ENCODE results near the gene ENKD1. TPM values are rescaled to one million over a fixed set of nuclear protein-coding genes. Genes with fewer than 3 reads are reported as not detected.

The ENKD1 gene
- total RNA-seq, 2 experiments from 2014 or later: 9.3 to 10.7 TPM

DNA sequence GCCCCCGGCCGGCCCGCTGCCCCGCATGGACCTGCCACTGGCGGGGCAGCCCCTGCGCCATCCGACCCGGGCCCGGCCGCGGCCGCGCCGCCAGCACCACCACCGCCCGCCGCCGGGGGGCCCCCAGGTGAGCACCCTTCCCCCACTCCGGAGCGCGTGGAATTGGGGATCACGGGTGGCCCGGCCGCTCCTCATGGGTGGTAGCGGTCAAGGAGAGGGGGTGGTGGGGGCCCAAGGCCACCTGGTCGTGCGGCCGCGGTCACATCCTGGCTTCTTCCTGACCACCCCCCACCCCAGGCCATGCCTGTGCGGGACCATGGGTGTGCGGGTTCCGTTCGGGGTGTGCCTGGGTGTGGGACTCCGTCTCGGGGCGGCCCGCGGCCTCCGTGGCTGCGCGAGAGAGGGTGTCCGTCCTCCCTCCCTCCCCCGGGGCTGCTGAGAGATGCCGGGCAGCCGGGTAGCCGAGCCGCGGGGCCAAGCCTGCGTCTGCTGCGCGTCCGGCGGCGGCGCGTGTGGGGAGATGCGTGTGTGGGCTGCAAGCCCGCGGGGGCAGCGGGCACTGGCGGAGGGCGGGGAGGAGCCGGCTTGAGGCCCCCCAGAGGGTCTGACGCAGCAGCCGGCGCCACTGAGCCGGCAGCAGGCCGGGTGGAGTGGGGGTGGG, 13.3 kb downstream of the ENKD1 start:
- peaks cover 10% of the 10 kb centered on the region for H3K36me3 Mint-ChIP-seq
- H3K27ac Mint-ChIP-seq: no peak overlapping the region
- no peaks in the 10 kb centered on the region for H3K9me3 Mint-ChIP-seq
- no peaks in the 10 kb centered on the region for H3K27me3 Mint-ChIP-seq
- DNase-seq: no peak
- peaks cover 7% of the 10 kb centered on the region for H3K4me1 Mint-ChIP-seq
- no peak overlapping the region for H3K4me3 Mint-ChIP-seq

DNA sequence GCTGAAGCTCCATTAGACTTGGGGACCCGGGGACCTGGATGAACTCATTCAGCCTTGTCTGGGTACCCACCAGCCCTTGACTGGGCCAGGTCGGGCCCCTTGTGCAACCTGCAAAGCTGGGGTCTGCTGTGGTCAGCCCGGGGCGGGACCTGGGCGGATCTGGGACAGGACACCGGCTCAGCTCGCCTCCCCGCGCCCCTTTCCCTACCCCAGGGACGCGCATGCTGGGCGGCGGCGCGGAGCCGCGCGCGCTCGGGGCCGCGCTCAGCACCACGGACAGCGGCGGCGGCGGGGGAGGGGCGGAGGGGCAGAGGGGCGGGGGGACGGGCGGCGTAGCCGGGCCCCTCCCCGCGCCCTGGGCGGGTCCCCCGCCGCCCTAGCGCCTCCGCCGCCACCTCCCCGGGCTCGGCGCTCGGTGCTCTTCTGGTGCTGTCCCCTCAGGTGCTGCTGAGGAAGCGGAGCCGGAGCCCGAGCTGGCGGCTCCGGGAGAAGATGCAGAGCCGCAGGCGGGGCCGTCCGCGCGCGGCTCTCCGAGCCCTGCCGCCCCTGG, 13.9 kb downstream of the ENKD1 start:
- DNase-seq: no peak
- Mint-ChIP-seq H3K36me3 (peaks cover 8% of the 10 kb centered on the region), H3K27me3 (no peaks in the 10 kb centered on the region), H3K4me3 (no peak overlapping the region), H3K4me1 (peaks cover 2% of the 10 kb centered on the region), H3K27ac (no peak overlapping the region), H3K9me3 (no peaks in the 10 kb centered on the region)

DNA sequence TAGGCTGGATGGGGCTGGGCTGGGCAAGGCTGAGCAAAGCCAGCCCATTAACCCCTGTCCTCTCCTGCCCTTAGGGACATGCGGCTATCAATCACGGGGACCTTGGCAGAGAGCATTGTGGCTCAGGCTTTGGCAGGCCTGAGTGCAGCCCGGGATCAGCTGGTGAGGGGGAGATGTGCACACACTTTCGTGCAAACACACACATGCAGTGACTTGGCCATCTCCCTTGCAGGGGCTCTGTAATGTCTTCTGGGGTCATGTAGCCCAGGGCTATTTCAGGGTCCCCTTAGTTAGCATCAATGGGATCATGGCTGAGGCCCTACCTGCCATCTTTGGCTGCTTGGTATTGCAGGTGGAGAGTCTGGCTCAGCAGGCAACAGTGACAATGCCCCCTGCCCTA, 14.7 kb downstream of the ENKD1 start:
- Mint-ChIP-seq H3K9me3 (no peaks in the 10 kb centered on the region), H3K4me1 (no peaks in the 10 kb centered on the region), H3K36me3 (peaks cover 8% of the 10 kb centered on the region), H3K4me3 (no peak overlapping the region), H3K27ac (no peak overlapping the region), H3K27me3 (no peaks in the 10 kb centered on the region)
- DNase-seq: no peak

DNA sequence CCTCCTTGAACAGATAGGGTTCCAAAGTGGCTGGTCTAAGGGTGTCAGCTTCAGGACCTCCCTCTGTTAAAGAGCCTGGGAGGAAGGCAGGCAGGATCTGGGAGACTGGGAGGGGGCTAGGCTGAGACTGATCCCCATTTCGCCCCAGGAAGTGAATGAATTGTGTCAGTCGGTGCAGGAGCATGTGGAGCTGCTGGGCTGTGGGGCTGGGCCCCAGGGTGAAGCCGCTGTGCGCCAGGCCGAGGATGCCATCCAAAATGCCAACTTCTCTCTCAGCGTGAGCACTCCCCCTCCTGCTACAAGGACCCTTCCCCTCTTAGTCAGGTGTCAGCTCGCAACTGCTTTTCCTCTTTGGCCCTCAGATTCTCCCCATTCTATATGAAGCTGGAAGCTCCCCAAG, 15.5 kb downstream of the ENKD1 start:
- no peaks in the 10 kb centered on the region for H3K9me3 Mint-ChIP-seq
- peaks cover 8% of the 10 kb centered on the region for H3K36me3 Mint-ChIP-seq
- H3K4me1 Mint-ChIP-seq: peaks cover 4% of the 10 kb centered on the region
- H3K27me3 Mint-ChIP-seq: no peaks in the 10 kb centered on the region
- no peak for DNase-seq
- peak overlapping the region; percentile 2 for H3K27ac Mint-ChIP-seq
- H3K4me3 Mint-ChIP-seq: no peak overlapping the region

- no peaks in the 10 kb centered on the region for H3K9me3 Mint-ChIP-seq
- no peaks in the 10 kb centered on the region for H3K27me3 Mint-ChIP-seq
- H3K36me3 Mint-ChIP-seq: peaks cover 8% of the 10 kb centered on the region
- peaks cover 5% of the 10 kb centered on the region for H3K4me1 Mint-ChIP-seq
- no peak for DNase-seq
- no peak overlapping the region for H3K27ac Mint-ChIP-seq
- no peak overlapping the region for H3K4me3 Mint-ChIP-seq
Measured at GRCh38 chr16:67650023-67650422, 16.5 kb downstream of the ENKD1 start.

DNA sequence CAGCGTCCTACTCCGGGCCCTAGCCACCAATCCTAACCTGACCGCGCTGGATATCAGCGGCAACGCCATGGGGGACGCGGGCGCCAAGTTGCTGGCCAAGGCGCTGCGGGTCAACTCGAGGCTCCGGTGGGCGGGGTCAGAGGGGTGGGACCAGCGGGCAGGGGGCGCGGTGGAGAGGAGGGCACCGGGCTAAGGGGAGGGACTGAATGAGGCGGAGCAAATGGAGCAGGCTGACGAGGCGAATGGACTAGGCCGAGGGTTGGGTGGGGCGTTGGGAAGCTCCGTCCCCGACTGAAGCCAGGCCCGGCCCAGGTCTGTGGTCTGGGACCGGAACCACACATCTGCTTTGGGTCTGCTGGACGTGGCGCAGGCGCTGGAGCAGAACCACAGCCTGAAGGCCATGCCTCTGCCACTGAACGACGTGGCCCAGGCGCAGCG, 17.0 kb downstream of the ENKD1 start:
- peaks cover 6% of the 10 kb centered on the region for H3K4me1 Mint-ChIP-seq
- H3K4me3 Mint-ChIP-seq: no peak overlapping the region
- no peak for DNase-seq
- H3K9me3 Mint-ChIP-seq: no peaks in the 10 kb centered on the region
- no peak overlapping the region for H3K27ac Mint-ChIP-seq
- H3K36me3 Mint-ChIP-seq: peaks cover 8% of the 10 kb centered on the region
- no peaks in the 10 kb centered on the region for H3K27me3 Mint-ChIP-seq

DNA sequence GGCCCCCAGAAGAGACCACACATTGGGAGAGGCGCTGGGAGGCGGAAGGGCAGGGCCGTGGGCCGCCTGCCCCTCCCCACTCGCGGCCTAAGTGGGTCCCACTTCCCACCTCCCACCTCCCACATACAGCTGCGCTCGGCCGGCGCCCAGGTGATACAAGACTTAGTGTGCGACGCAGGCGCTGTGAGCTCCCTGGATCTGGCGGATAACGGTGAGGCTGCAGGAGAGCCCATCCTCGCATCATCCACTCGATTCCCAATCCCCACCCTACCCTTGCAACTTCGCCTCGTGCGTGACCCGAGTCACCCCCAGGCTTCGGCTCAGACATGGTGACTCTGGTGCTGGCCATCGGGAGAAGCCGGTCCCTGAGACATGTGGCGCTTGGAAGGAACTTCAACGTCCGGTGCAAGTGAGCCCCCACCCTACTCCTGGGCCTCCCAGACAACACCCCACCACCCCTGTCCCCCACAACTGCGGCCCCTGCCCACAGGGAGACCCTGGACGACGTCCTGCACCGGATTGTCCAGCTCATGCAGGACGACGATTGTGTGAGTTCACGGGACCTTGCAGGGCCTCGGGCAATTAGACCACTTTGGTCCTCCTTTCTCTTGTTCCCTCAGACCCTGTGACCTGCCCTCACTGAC, 17.7 kb downstream of the ENKD1 start:
- H3K4me1 Mint-ChIP-seq: peaks cover 9% of the 10 kb centered on the region
- H3K4me3 Mint-ChIP-seq: no peak overlapping the region
- no peaks in the 10 kb centered on the region for H3K9me3 Mint-ChIP-seq
- peaks cover 8% of the 10 kb centered on the region for H3K36me3 Mint-ChIP-seq
- DNase-seq: no peak
- H3K27me3 Mint-ChIP-seq: no peaks in the 10 kb centered on the region
- H3K27ac Mint-ChIP-seq: no peak overlapping the region

- no peaks in the 10 kb centered on the region for H3K27me3 Mint-ChIP-seq
- H3K4me1 Mint-ChIP-seq: peaks cover 9% of the 10 kb centered on the region
- peaks cover 8% of the 10 kb centered on the region for H3K36me3 Mint-ChIP-seq
- DNase-seq: no peak
- H3K9me3 Mint-ChIP-seq: no peaks in the 10 kb centered on the region
- no peak overlapping the region for H3K27ac Mint-ChIP-seq
- no peak overlapping the region for H3K4me3 Mint-ChIP-seq
Measured at GRCh38 chr16:67648088-67648763, 18.3 kb downstream of the ENKD1 start.

GRCh38 chr16:67647681-67648080, 18.9 kb downstream of the ENKD1 start:
- H3K27ac Mint-ChIP-seq: no peak overlapping the region
- H3K9me3 Mint-ChIP-seq: no peaks in the 10 kb centered on the region
- H3K36me3 Mint-ChIP-seq: peaks cover 8% of the 10 kb centered on the region
- H3K27me3 Mint-ChIP-seq: no peaks in the 10 kb centered on the region
- DNase-seq: no peak
- peaks cover 9% of the 10 kb centered on the region for H3K4me1 Mint-ChIP-seq
- no peak overlapping the region for H3K4me3 Mint-ChIP-seq

- H3K27ac Mint-ChIP-seq: no peak overlapping the region
- no peak overlapping the region for H3K4me3 Mint-ChIP-seq
- peaks cover 8% of the 10 kb centered on the region for H3K36me3 Mint-ChIP-seq
- H3K4me1 Mint-ChIP-seq: peaks cover 9% of the 10 kb centered on the region
- no peaks in the 10 kb centered on the region for H3K9me3 Mint-ChIP-seq
- no peak for DNase-seq
- H3K27me3 Mint-ChIP-seq: no peaks in the 10 kb centered on the region
Measured at GRCh38 chr16:67647111-67647651, 19.4 kb downstream of the ENKD1 start.

DNA sequence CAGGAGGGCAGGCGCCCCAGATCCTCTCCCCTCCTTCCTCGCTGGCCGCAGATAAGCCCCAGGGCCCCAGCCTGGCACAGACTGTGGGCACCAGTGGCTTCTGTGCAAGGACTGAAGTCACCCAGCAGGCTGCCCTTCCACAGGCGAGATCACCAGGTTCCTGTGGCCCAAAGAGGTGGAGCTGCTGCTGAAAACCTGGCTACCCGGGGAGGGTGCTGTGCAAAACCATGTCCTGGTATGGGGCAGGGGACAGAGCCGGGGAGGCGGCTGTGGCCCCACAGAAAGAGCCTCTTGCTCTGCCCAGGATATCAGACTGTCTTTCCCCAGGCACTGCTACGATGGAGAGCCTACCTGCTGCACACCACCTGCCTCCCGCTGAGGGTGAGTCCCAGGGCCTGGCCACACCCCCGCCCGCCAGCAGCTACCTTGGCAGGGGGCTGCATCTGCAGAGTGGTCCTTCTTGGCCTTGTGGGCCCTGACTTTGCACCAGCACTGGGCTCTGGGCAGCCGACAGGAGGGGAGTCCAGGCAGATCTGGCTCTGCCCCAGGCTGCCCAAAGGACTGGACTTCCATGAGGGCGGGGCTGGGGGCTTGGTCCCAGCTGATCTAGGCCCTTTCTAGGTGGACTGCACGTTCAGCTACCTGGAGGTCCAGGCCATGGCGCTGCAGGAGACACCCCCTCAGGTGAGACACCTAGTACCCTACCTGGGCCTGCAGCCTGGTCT, 21.0 kb downstream of the ENKD1 start:
- Mint-ChIP-seq H3K27ac (peak overlapping the region; percentile 95), H3K36me3 (peaks cover 3% of the 10 kb centered on the region), H3K4me1 (peaks cover 9% of the 10 kb centered on the region), H3K4me3 (peak overlapping the region; percentile 90), H3K27me3 (no peaks in the 10 kb centered on the region), H3K9me3 (no peaks in the 10 kb centered on the region)
- DNase-seq: no peak

DNA sequence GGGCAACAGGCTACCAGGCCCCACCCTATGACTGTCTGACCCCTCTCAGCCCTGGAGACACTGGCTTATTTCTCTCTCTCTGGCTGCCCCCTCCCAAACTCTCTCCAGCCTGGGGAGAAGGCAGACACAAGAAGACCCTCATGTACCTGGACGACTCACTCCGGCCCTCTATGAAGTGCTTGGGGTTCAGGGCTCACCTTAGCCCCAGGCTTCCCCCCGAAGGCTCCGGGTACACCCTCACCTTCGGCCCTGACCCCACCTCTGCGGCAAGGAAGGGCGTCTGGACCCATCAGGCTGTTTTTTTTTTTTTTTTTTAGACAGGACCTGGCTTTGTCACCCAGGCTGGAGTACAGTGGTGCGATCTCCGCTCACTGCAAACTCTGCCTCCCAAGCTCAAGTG, 22.5 kb downstream of the ENKD1 start:
- H3K9me3 Mint-ChIP-seq: no peaks in the 10 kb centered on the region
- peaks cover 9% of the 10 kb centered on the region for H3K4me1 Mint-ChIP-seq
- H3K27me3 Mint-ChIP-seq: no peaks in the 10 kb centered on the region
- no peaks in the 10 kb centered on the region for H3K36me3 Mint-ChIP-seq
- H3K4me3 Mint-ChIP-seq: peak overlapping the region; percentile 75
- no peak for DNase-seq
- peak overlapping the region; percentile 51 for H3K27ac Mint-ChIP-seq

- Mint-ChIP-seq H3K36me3 (peaks cover 1% of the 10 kb centered on the region), H3K4me3 (no peak overlapping the region), H3K4me1 (peaks cover 9% of the 10 kb centered on the region)
Measured at GRCh38 chr16:67641779-67642708, 24.5 kb downstream of the ENKD1 start.

DNA sequence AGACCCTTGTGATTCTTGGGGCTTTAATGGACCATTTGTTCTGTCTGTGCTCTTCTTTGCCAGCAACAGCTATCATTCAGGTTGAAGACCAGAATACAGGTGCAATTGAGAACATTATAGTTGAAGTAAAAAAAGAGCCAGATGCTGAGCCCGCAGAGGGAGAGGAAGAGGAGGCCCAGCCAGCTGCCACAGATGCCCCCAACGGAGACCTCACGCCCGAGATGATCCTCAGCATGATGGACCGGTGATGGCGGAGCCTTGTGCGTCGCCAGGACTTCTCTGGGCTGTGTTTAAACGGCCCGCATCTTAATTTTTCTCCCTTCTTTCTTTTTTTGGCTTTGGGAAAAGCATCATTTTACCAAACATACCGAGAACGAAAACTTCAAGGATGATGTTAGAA, 28.9 kb downstream of the ENKD1 start:
- no peaks in the 10 kb centered on the region for H3K4me1 Mint-ChIP-seq
- no peak overlapping the region for H3K27ac Mint-ChIP-seq
- DNase-seq: no peak
- no peak overlapping the region for H3K4me3 Mint-ChIP-seq
- peaks cover 5% of the 10 kb centered on the region for H3K36me3 Mint-ChIP-seq
- no peaks in the 10 kb centered on the region for H3K9me3 Mint-ChIP-seq
- H3K27me3 Mint-ChIP-seq: no peaks in the 10 kb centered on the region

More at GRCh38 chr16:67641779-67642708, 24.5 kb downstream of the ENKD1 start:
- Mint-ChIP-seq H3K27ac (no peak overlapping the region), H3K27me3 (no peaks in the 10 kb centered on the region), H3K9me3 (no peaks in the 10 kb centered on the region)
- no peak for DNase-seq
